ENCODE measurements around the gene RASGRF1.
"Not testable (repeated sequence)": the region's sequence is repeated elsewhere in the genome, so short reads cannot be mapped to it uniquely, and the experiment has no call there.

RASGRF1 gene

GRCh38 chr15:79116771-79117170 lies 26.2 kb upstream of the RASGRF1 start:
- TF ChIP-seq, protein P1, sequence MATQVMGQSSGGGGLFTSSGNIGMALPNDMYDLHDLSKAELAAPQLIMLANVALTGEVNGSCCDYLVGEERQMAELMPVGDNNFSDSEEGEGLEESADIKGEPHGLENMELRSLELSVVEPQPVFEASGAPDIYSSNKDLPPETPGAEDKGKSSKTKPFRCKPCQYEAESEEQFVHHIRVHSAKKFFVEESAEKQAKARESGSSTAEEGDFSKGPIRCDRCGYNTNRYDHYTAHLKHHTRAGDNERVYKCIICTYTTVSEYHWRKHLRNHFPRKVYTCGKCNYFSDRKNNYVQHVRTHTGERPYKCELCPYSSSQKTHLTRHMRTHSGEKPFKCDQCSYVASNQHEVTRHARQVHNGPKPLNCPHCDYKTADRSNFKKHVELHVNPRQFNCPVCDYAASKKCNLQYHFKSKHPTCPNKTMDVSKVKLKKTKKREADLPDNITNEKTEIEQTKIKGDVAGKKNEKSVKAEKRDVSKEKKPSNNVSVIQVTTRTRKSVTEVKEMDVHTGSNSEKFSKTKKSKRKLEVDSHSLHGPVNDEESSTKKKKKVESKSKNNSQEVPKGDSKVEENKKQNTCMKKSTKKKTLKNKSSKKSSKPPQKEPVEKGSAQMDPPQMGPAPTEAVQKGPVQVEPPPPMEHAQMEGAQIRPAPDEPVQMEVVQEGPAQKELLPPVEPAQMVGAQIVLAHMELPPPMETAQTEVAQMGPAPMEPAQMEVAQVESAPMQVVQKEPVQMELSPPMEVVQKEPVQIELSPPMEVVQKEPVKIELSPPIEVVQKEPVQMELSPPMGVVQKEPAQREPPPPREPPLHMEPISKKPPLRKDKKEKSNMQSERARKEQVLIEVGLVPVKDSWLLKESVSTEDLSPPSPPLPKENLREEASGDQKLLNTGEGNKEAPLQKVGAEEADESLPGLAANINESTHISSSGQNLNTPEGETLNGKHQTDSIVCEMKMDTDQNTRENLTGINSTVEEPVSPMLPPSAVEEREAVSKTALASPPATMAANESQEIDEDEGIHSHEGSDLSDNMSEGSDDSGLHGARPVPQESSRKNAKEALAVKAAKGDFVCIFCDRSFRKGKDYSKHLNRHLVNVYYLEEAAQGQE (IDR thresholded peaks at IDR 0.05; ENCODE audit: insufficient replicate concordance, low read depth) = no peak
- no peak for TF ChIP-seq SPI1 (IDR thresholded peaks at IDR 0.05; ENCODE audit: borderline replicate concordance, low read depth)
- no peak for TF ChIP-seq POLR2AphosphoS5 (IDR thresholded peaks at IDR 0.05; ENCODE audit: low read depth)
- TF ChIP-seq, protein P2, sequence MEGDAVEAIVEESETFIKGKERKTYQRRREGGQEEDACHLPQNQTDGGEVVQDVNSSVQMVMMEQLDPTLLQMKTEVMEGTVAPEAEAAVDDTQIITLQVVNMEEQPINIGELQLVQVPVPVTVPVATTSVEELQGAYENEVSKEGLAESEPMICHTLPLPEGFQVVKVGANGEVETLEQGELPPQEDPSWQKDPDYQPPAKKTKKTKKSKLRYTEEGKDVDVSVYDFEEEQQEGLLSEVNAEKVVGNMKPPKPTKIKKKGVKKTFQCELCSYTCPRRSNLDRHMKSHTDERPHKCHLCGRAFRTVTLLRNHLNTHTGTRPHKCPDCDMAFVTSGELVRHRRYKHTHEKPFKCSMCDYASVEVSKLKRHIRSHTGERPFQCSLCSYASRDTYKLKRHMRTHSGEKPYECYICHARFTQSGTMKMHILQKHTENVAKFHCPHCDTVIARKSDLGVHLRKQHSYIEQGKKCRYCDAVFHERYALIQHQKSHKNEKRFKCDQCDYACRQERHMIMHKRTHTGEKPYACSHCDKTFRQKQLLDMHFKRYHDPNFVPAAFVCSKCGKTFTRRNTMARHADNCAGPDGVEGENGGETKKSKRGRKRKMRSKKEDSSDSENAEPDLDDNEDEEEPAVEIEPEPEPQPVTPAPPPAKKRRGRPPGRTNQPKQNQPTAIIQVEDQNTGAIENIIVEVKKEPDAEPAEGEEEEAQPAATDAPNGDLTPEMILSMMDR (IDR thresholded peaks at IDR 0.05; ENCODE audit: insufficient read depth, low read length) = no peak
- TF ChIP-seq GABPA (IDR thresholded peaks at IDR 0.05; ENCODE audit: low read depth) = no peak
- H3K27me3 ChIP-seq (ENCODE audit: insufficient read depth, poor library complexity, severe bottlenecking) = no peaks in the 10 kb centered on the region
- DNase-seq (ENCODE audit: low read depth in 1 of 2, low spot score in 1 of 2) = no peak
- no peak overlapping the region for H3K27ac ChIP-seq (replicated peaks)
- H3K4me3 ChIP-seq (replicated peaks; ENCODE audit: insufficient read depth, low read length) = no peak overlapping the region

DNA sequence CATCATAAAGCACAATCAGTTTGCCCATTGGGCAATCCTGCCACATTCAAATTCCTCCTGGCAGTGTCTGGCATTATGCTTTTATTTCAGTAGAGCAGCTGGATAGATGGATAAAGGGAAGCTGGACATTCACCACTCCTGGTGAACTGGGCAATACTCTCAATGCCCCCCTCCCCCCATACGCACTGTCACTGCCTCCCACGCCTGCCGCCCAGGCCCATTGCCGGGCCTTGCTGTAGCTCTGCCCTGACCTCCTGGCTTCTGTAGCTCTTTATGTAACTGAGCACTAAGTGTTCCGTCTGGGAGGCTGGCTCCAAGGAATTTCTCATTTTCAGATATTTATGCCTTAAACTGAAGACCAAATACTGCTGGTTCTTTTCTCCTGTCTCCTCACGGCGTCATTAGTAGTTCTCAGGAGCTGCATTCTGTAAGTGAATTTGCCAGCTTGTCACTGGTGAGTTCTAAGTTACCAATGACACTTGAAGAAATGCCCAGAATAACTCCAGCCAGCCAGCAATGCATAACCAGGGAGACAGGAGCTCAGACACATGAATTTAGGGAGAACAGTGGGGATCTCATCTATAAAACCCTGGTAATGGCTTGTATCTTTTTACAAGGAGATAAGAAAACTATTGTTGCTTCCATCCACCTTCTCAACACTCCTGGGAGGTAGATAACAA lies 25.5 kb upstream of the RASGRF1 start:
- no peak overlapping the region for H3K27ac ChIP-seq (replicated peaks)
- no peak overlapping the region for H3K4me3 ChIP-seq (replicated peaks; ENCODE audit: insufficient read depth, low read length)
- H3K27me3 ChIP-seq (ENCODE audit: insufficient read depth, poor library complexity, severe bottlenecking) = no peaks in the 10 kb centered on the region
- DNase-seq (ENCODE audit: low read depth in 1 of 2, low spot score in 1 of 2) = no peak
- TF ChIP-seq, protein P1 (IDR thresholded peaks at IDR 0.05; ENCODE audit: insufficient replicate concordance, low read depth) = no peak
- TF ChIP-seq, protein P2 (IDR thresholded peaks at IDR 0.05; ENCODE audit: insufficient read depth, low read length) = no peak
- no peak for TF ChIP-seq GABPA (IDR thresholded peaks at IDR 0.05; ENCODE audit: low read depth)
- TF ChIP-seq POLR2AphosphoS5 (IDR thresholded peaks at IDR 0.05; ENCODE audit: low read depth) = no peak
- no peak for TF ChIP-seq SPI1 (IDR thresholded peaks at IDR 0.05; ENCODE audit: borderline replicate concordance, low read depth)

GRCh38 chr15:79113831-79114230 lies 23.3 kb upstream of the RASGRF1 start:
- no peak overlapping the region for H3K4me3 ChIP-seq (replicated peaks; ENCODE audit: insufficient read depth, low read length)
- H3K27ac ChIP-seq (replicated peaks) = no peak overlapping the region
- no peak for TF ChIP-seq GABPA (IDR thresholded peaks at IDR 0.05; ENCODE audit: low read depth)
- TF ChIP-seq POLR2AphosphoS5 (IDR thresholded peaks at IDR 0.05; ENCODE audit: low read depth) = no peak
- TF ChIP-seq SPI1 (IDR thresholded peaks at IDR 0.05; ENCODE audit: borderline replicate concordance, low read depth) = no peak
- TF ChIP-seq, protein P1 (IDR thresholded peaks at IDR 0.05; ENCODE audit: insufficient replicate concordance, low read depth) = no peak
- TF ChIP-seq, protein P2 (IDR thresholded peaks at IDR 0.05; ENCODE audit: insufficient read depth, low read length) = no peak
- no peak for DNase-seq (ENCODE audit: low read depth in 1 of 2, low spot score in 1 of 2)
- H3K27me3 ChIP-seq (ENCODE audit: insufficient read depth, poor library complexity, severe bottlenecking) = no peaks in the 10 kb centered on the region

- not testable (repeated sequence) for H3K27me3 ChIP-seq (ENCODE audit: insufficient read depth, poor library complexity, severe bottlenecking); H3K4me3 ChIP-seq (replicated peaks; ENCODE audit: insufficient read depth, low read length); DNase-seq (ENCODE audit: low read depth in 1 of 2, low spot score in 1 of 2); H3K27ac ChIP-seq (replicated peaks)
These were observed 20.8 kb upstream of the RASGRF1 start for GRCh38 chr15:79111404-79111803.
